ENCODE data around the gene PARP8. TPM values are rescaled to one million over a fixed set of nuclear protein-coding genes. Genes with fewer than 3 reads are reported as not detected.

PARP8 gene
- polyA plus RNA-seq, 1 donor (not counting 4 experiments of a cell fraction or from before 2014, with no cell fraction given) = 29.1 TPM

GRCh38 chr5:50749181-50749580, 82.7 kb downstream of the PARP8 start:
- peaks cover 23% of the 10 kb centered on the region for H3K79me2 ChIP-seq (ENCODE audit: control insufficient read depth, insufficient read depth, low read length)
- no peaks in the 10 kb centered on the region for H3K27me3 ChIP-seq (ENCODE audit: control insufficient read depth, extremely low read depth, insufficient read depth, low read length)
- no peaks in the 10 kb centered on the region for H4K20me1 ChIP-seq (ENCODE audit: control insufficient read depth, extremely low read depth, insufficient read depth, low read length)
- H3K4me3 ChIP-seq (ENCODE audit: control insufficient read depth in 2 of 3, extremely low read depth in 1 of 3, insufficient read depth in 2 of 3, low read depth in 1 of 3, low read length in 3 of 3) = no peak overlapping the region
- H3K9me3 ChIP-seq (ENCODE audit: control insufficient read depth, low read depth, low read length) = no peaks in the 10 kb centered on the region
- H3K4me1 ChIP-seq (ENCODE audit: control insufficient read depth, extremely low read depth, insufficient read depth, low read length) = peaks cover 8% of the 10 kb centered on the region
- H3K27ac ChIP-seq (ENCODE audit: control insufficient read depth, insufficient read depth, low read length) = no peak overlapping the region
- no peaks in the 10 kb centered on the region for H3K9me1 ChIP-seq (ENCODE audit: control insufficient read depth, extremely low read depth, insufficient read depth, low read length)
- dilution Hi-C loops (cut with MboI; ENCODE audit: extremely low pct_ligation_motif_present, low sequenced_read_pairs) = no loop called here
- no peak overlapping the region for H3K4me2 ChIP-seq (ENCODE audit: control insufficient read depth, extremely low read depth, insufficient read depth, low read depth, low read length)
- FAIRE-seq (no peak), DNase-seq (ENCODE audit: low read depth, low spot score) (no peak)
- no peak overlapping the region for H2AFZ ChIP-seq (ENCODE audit: control insufficient read depth, low read length)
- no peaks in the 10 kb centered on the region for H3K36me3 ChIP-seq (ENCODE audit: control insufficient read depth in 2 of 2, extremely low read depth in 1 of 2, insufficient read depth in 2 of 2, low read length in 2 of 2)
- TF ChIP-seq EZH2 (IDR thresholded peaks at IDR 0.05; ENCODE audit: low read length) (no peak), CTCF (optimal IDR thresholded peaks at IDR 0.05 in 1 of 3, IDR thresholded peaks at IDR 0.05 in 1 of 3, conservative IDR thresholded peaks at IDR 0.05 in 1 of 3; ENCODE audit: extremely low read depth in 1 of 3, insufficient read depth in 2 of 3, low read length in 3 of 3) (no peak)
- no peak overlapping the region for H3K9ac ChIP-seq (ENCODE audit: control insufficient read depth, extremely low read depth, insufficient read depth, low read length)

- no peak overlapping the region for H3K9ac ChIP-seq (ENCODE audit: control insufficient read depth, extremely low read depth, insufficient read depth, low read length)
- no peak overlapping the region for H2AFZ ChIP-seq (ENCODE audit: control insufficient read depth, low read length)
- no peaks in the 10 kb centered on the region for H3K36me3 ChIP-seq (ENCODE audit: control insufficient read depth in 2 of 2, extremely low read depth in 1 of 2, insufficient read depth in 2 of 2, low read length in 2 of 2)
- H3K4me2 ChIP-seq (ENCODE audit: control insufficient read depth, extremely low read depth, insufficient read depth, low read depth, low read length) = no peak overlapping the region
- no peaks in the 10 kb centered on the region for H3K27me3 ChIP-seq (ENCODE audit: control insufficient read depth, extremely low read depth, insufficient read depth, low read length)
- peaks cover 21% of the 10 kb centered on the region for H3K79me2 ChIP-seq (ENCODE audit: control insufficient read depth, insufficient read depth, low read length)
- H3K27ac ChIP-seq (ENCODE audit: control insufficient read depth, insufficient read depth, low read length) = no peak overlapping the region
- H3K4me1 ChIP-seq (ENCODE audit: control insufficient read depth, extremely low read depth, insufficient read depth, low read length) = peaks cover 8% of the 10 kb centered on the region
- FAIRE-seq = no peak
- dilution Hi-C loops (cut with MboI; ENCODE audit: extremely low pct_ligation_motif_present, low sequenced_read_pairs) = no loop called here
- no peaks in the 10 kb centered on the region for H4K20me1 ChIP-seq (ENCODE audit: control insufficient read depth, extremely low read depth, insufficient read depth, low read length)
- H3K9me1 ChIP-seq (ENCODE audit: control insufficient read depth, extremely low read depth, insufficient read depth, low read length) = no peaks in the 10 kb centered on the region
- no peaks in the 10 kb centered on the region for H3K9me3 ChIP-seq (ENCODE audit: control insufficient read depth, low read depth, low read length)
- no peak overlapping the region for H3K4me3 ChIP-seq (ENCODE audit: control insufficient read depth in 2 of 3, extremely low read depth in 1 of 3, insufficient read depth in 2 of 3, low read depth in 1 of 3, low read length in 3 of 3)
- TF ChIP-seq CTCF (optimal IDR thresholded peaks at IDR 0.05 in 1 of 3, IDR thresholded peaks at IDR 0.05 in 1 of 3, conservative IDR thresholded peaks at IDR 0.05 in 1 of 3; ENCODE audit: extremely low read depth in 1 of 3, insufficient read depth in 2 of 3, low read length in 3 of 3) (no peak), EZH2 (IDR thresholded peaks at IDR 0.05; ENCODE audit: low read length) (no peak)
- no peak for DNase-seq (ENCODE audit: low read depth, low spot score)
Observed at GRCh38 chr5:50749873-50750272, 83.4 kb downstream of the PARP8 start.
